H9 (cell line): Measurements from ENCODE around the gene ZG16. TPM values are rescaled to one million over a fixed set of nuclear protein-coding genes. Genes with fewer than 3 reads are reported as not detected.

ENCODE experiments used
- DNase-seq: peaks from one replicate; pipeline ENCODE4 v3.0.0-alpha.2; 2017
- H2AFZ ChIP-seq: one replicate; pipeline ENCODE4 v1.6.1; 2013; ENCODE audit warnings: mild to moderate bottlenecking, low read length, control low read depth, moderate library complexity
- H2AK5ac ChIP-seq: 2 replicates; pipeline ENCODE4 v1.6.1; 2013; ENCODE audit warnings: low read length, control low read depth, mixed read lengths; ENCODE audit not compliant: insufficient read length
- H2BK120ac ChIP-seq: one replicate; pipeline ENCODE4 v1.6.1; 2013; ENCODE audit warnings: low read depth, mild to moderate bottlenecking, low read length, control low read depth, inconsistent platforms; ENCODE audit not compliant: poor library complexity, severe bottlenecking
- H2BK12ac ChIP-seq: 2 replicates; pipeline ENCODE4 v1.6.1; 2013; ENCODE audit warnings: low read length, control low read depth, mixed read lengths, low read depth; ENCODE audit not compliant: insufficient read length
- H2BK15ac ChIP-seq: 2 replicates; pipeline ENCODE4 v1.6.1; 2013; ENCODE audit warnings: low read depth, low read length, control low read depth
- H2BK20ac ChIP-seq: one replicate; pipeline ENCODE4 v1.6.1; 2013; ENCODE audit warnings: low read depth, mild to moderate bottlenecking, low read length, control low read depth, inconsistent platforms; ENCODE audit not compliant: poor library complexity, severe bottlenecking
- H2BK5ac ChIP-seq: 2 replicates; pipeline ENCODE4 v1.6.1; 2013; ENCODE audit warnings: low read length, control low read depth, mixed read lengths; ENCODE audit not compliant: insufficient read length
- H3K14ac ChIP-seq: 2 replicates; pipeline ENCODE4 v1.6.1; 2013; ENCODE audit warnings: low read length, control low read depth; ENCODE audit not compliant: insufficient read depth
- H3K18ac ChIP-seq: 2 replicates; pipeline ENCODE4 v1.6.1; 2013; ENCODE audit warnings: low read depth, mild to moderate bottlenecking, mixed read lengths, low read length, control low read depth; ENCODE audit not compliant: insufficient read length
- H3K23ac ChIP-seq: 2 replicates; pipeline ENCODE4 v1.6.1; 2013; ENCODE audit warnings: low read length, control low read depth, mixed read lengths, low read depth; ENCODE audit not compliant: insufficient read length
- H3K23me2 ChIP-seq: 2 replicates; pipeline ENCODE4 v1.6.1; 2013; ENCODE audit warnings: low read depth, mild to moderate bottlenecking, mixed read lengths, low read length, control low read depth; ENCODE audit not compliant: insufficient read length, poor library complexity, severe bottlenecking
- H3K27ac ChIP-seq: 2 replicates; pipeline ENCODE4 v1.5.1; 2013; ENCODE audit warnings: low read length, control low read depth, mixed read lengths, low read depth; ENCODE audit not compliant: insufficient read length
- H3K27me3 ChIP-seq: 2 replicates; pipeline ENCODE4 v1.6.1; 2013; ENCODE audit warnings: low read length, control low read depth, inconsistent platforms; ENCODE audit not compliant: insufficient read depth
- H3K4ac ChIP-seq: 2 replicates; pipeline ENCODE4 v1.6.1; 2013; ENCODE audit warnings: low read depth, mild to moderate bottlenecking, control low read depth, inconsistent platforms, low read length, moderate library complexity
- H3K4me1 ChIP-seq: 2 replicates; pipeline ENCODE4 v1.6.1; 2013; ENCODE audit warnings: low read length, control low read depth, inconsistent platforms; ENCODE audit not compliant: insufficient read depth
- H3K4me2 ChIP-seq: 2 replicates; pipeline ENCODE4 v1.6.1; 2013; ENCODE audit warnings: low read length, control low read depth, mixed read lengths; ENCODE audit not compliant: insufficient read length, insufficient read depth
- H3K56ac ChIP-seq: 2 replicates; pipeline ENCODE4 v1.6.1; 2013; ENCODE audit warnings: low read depth, mild to moderate bottlenecking, mixed read lengths, low read length, control low read depth; ENCODE audit not compliant: insufficient read length
- H3K79me1 ChIP-seq: 2 replicates; pipeline ENCODE4 v1.6.1; 2013; ENCODE audit warnings: low read depth, mild to moderate bottlenecking, moderate library complexity, low read length, control low read depth, inconsistent platforms; ENCODE audit not compliant: insufficient read depth, poor library complexity, severe bottlenecking
- H3K79me2 ChIP-seq: 2 replicates; pipeline ENCODE4 v1.6.1; 2013; ENCODE audit warnings: low read length, control low read depth, inconsistent platforms; ENCODE audit not compliant: insufficient read depth
- H3K9ac ChIP-seq: 2 replicates; pipeline ENCODE4 v1.6.1; 2013; ENCODE audit warnings: low read length, control low read depth, mixed read lengths; ENCODE audit not compliant: insufficient read length; ENCODE audit errors: extremely low read depth
- H3K9me3 ChIP-seq: one replicate; pipeline ENCODE4 v1.6.1; 2013; ENCODE audit warnings: low read depth, low read length, inconsistent platforms; ENCODE audit not compliant: control insufficient read depth
- H3T11ph ChIP-seq: one replicate; pipeline ENCODE4 v1.6.1; 2013; ENCODE audit warnings: mild to moderate bottlenecking, low read length, control low read depth, inconsistent platforms
- H4K20me1 ChIP-seq: one replicate; pipeline ENCODE4 v1.6.1; 2013; ENCODE audit not compliant: control insufficient read depth, insufficient read length, insufficient read depth
- H4K5ac ChIP-seq: 2 replicates; pipeline ENCODE4 v1.6.1; 2013; ENCODE audit warnings: low read depth, mild to moderate bottlenecking, mixed read lengths, low read length, control low read depth; ENCODE audit not compliant: insufficient read length
- H4K8ac ChIP-seq: replicated peaks from 2 replicates; pipeline ENCODE4 v1.6.1; 2013; ENCODE audit warnings: low read length, control low read depth, mixed read lengths, low read depth; ENCODE audit not compliant: insufficient read length
- H4K91ac ChIP-seq: 2 replicates; pipeline ENCODE4 v1.6.1; 2013; ENCODE audit warnings: low read depth, mild to moderate bottlenecking, moderate library complexity, mixed read lengths, low read length, control low read depth; ENCODE audit not compliant: insufficient read length
- H3K27ac Mint-ChIP-seq, 3 experiments: 2 replicates in 2 of 3; 3 replicates in 1 of 3; pipeline ENCODE4 v1.8.0; 2020 to 2021; ENCODE audit warnings: mixed read lengths in 3 of 3, mild to moderate bottlenecking in 1 of 3, moderate library complexity in 1 of 3
- H3K27me3 Mint-ChIP-seq: 2 replicates; pipeline ENCODE4 v1.8.0; 2021; ENCODE audit warnings: low read depth, mild to moderate bottlenecking, moderate library complexity, mixed read lengths
- H3K36me3 Mint-ChIP-seq, 3 experiments: 2 replicates in 2 of 3; 3 replicates in 1 of 3; pipeline ENCODE4 v1.8.0; 2020 to 2021; ENCODE audit warnings: low read depth in 3 of 3, mixed read lengths in 3 of 3; ENCODE audit not compliant: insufficient read depth in 1 of 3
- H3K4me1 Mint-ChIP-seq, 2 experiments: 2 replicates each; pipeline ENCODE4 v1.8.0; 2020; ENCODE audit warnings: mixed read lengths in 2 of 2
- H3K4me3 Mint-ChIP-seq, 2 experiments: 2 replicates in 1 of 2; 3 replicates in 1 of 2; pipeline ENCODE4 v1.8.0; 2020 to 2021; ENCODE audit warnings: mild to moderate bottlenecking in 2 of 2, mixed read lengths in 2 of 2, moderate library complexity in 1 of 2
- H3K9me3 Mint-ChIP-seq, 2 experiments: 2 replicates in 1 of 2; 3 replicates in 1 of 2; pipeline ENCODE4 v1.8.0; 2020; ENCODE audit warnings: mild to moderate bottlenecking in 2 of 2, mixed read lengths in 2 of 2, moderate library complexity in 1 of 2
- WGBS: extraction: QIAGEN DNeasy Blood & Tissue Kit; methylation state at CpG from one replicate; pipeline ENCODE4 v1.1.7; 2013; ENCODE audit warnings: missing lambda C conversion rate, low lambda C conversion rate, mixed read lengths; ENCODE audit not compliant: insufficient read length; ENCODE audit errors: extremely low coverage; 5-methylcytosine and 5-hydroxymethylcytosine counted together
- total RNA-seq: library from RNA; stranded (reverse); gene quantifications from 2 replicates; pipeline ENCODE4 v1.2.1, GENCODE V29; 2021
- TF ChIP-seq, protein P1 (sequence below): fragments of 200-600 bp; sonication (generic); conservative IDR thresholded peaks from 3 replicates; pipeline ENCODE4 v1.8.0; 2021; ENCODE audit warnings: antibody characterized with exemption, mild to moderate bottlenecking

ZG16 gene
- total RNA-seq, 1 experiment from 2014 or later, result not detected

DNA sequence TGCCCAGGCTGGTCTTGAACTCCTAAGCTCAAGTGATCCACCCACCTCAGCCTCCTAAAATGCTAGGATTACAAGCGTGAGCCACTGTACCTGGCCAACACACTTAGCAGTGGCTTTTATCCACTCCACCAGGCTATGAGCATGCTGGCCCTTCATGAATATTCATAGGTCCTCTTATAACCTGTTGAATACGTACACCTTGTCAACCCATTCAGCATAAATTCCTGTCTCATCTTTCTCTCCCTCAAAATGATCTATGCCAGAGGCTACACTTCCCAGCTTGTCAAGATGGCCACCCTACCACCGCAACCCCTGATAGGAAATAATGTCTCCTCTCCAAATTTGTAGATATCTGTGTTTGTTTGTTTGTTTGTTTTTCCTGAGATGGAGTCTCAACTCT lies 11.0 kb upstream of the ZG16 start:
- no peaks in the 10 kb centered on the region for H3K27me3 ChIP-seq
- H3K56ac ChIP-seq, result no peak overlapping the region
- Mint-ChIP-seq H3K27ac (no peak overlapping the region), H3K27me3 (peaks cover 3% of the 10 kb centered on the region), H3K4me3 (no peak overlapping the region), H3K9me3 (no peaks in the 10 kb centered on the region), H3K36me3 (no peaks in the 10 kb centered on the region), H3K4me1 (peaks cover 3 to 4% of the 10 kb centered on the region in 2 experiments; a peak in 2 of 4 replicates)
- H2BK5ac ChIP-seq, result no peak overlapping the region
- no peak overlapping the region for H2BK15ac ChIP-seq
- H3K79me2 ChIP-seq, result no peaks in the 10 kb centered on the region
- TF ChIP-seq, protein P1, sequence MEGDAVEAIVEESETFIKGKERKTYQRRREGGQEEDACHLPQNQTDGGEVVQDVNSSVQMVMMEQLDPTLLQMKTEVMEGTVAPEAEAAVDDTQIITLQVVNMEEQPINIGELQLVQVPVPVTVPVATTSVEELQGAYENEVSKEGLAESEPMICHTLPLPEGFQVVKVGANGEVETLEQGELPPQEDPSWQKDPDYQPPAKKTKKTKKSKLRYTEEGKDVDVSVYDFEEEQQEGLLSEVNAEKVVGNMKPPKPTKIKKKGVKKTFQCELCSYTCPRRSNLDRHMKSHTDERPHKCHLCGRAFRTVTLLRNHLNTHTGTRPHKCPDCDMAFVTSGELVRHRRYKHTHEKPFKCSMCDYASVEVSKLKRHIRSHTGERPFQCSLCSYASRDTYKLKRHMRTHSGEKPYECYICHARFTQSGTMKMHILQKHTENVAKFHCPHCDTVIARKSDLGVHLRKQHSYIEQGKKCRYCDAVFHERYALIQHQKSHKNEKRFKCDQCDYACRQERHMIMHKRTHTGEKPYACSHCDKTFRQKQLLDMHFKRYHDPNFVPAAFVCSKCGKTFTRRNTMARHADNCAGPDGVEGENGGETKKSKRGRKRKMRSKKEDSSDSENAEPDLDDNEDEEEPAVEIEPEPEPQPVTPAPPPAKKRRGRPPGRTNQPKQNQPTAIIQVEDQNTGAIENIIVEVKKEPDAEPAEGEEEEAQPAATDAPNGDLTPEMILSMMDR, result no peak
- H3K9ac ChIP-seq, result no peak overlapping the region
- H4K5ac ChIP-seq, result no peak overlapping the region
- H3K4me2 ChIP-seq, result no peak overlapping the region
- no peaks in the 10 kb centered on the region for H3K4me1 ChIP-seq
- H4K91ac ChIP-seq, result no peak overlapping the region
- H2BK120ac ChIP-seq, result no peak overlapping the region
- H2AK5ac ChIP-seq, result no peak overlapping the region
- no peak overlapping the region for H3K14ac ChIP-seq
- no peak overlapping the region for H3K27ac ChIP-seq
- no peak overlapping the region for H3K4ac ChIP-seq
- no peak overlapping the region for H2BK12ac ChIP-seq
- H4K8ac ChIP-seq, result no peak overlapping the region
- H3K9me3 ChIP-seq, result no peaks in the 10 kb centered on the region
- DNase-seq, result no peak
- H3K79me1 ChIP-seq, result no peaks in the 10 kb centered on the region
- no peak overlapping the region for H3T11ph ChIP-seq
- H2AFZ ChIP-seq, result no peak overlapping the region
- no peaks in the 10 kb centered on the region for H3K23me2 ChIP-seq
- no peak overlapping the region for H2BK20ac ChIP-seq
- no peak overlapping the region for H3K23ac ChIP-seq
- no peaks in the 10 kb centered on the region for H4K20me1 ChIP-seq
- no CpG with 5 or more reads among the region's 3 CpGs for WGBS
- no peak overlapping the region for H3K18ac ChIP-seq
